Lower lobe of right lung (tissue), 2 donors: Measurements from ENCODE around the gene ZMIZ1. TPM values are rescaled to one million over a fixed set of nuclear protein-coding genes. Genes with fewer than 3 reads are reported as not detected.

ENCODE experiments used
- ATAC-seq, 2 donors: fragments of 200-7000 bp; cut with Tn5 transposase; one replicate each; pipeline ENCODE4 v1.9.1; 2020 to 2022; ENCODE audit warnings: mild to moderate bottlenecking in 2 of 2, moderate library complexity in 2 of 2
- DNase-seq: peaks from one replicate; pipeline ENCODE4 v3.0.0-alpha.2; 2020
- H3K27ac ChIP-seq: fragments of 200-600 bp; one replicate; pipeline ENCODE4 v1.8.0; 2022
- H3K27me3 ChIP-seq: fragments of 200-600 bp; one replicate; pipeline ENCODE4 v1.8.0; 2022; ENCODE audit warnings: low read depth
- H3K36me3 ChIP-seq: fragments of 200-600 bp; one replicate; pipeline ENCODE4 v1.8.0; 2022; ENCODE audit warnings: mild to moderate bottlenecking
- H3K4me1 ChIP-seq: fragments of 200-600 bp; one replicate; pipeline ENCODE4 v1.8.0; 2022
- H3K4me3 ChIP-seq: fragments of 200-600 bp; one replicate; pipeline ENCODE4 v1.8.0; 2022; ENCODE audit warnings: mild to moderate bottlenecking
- H3K9me3 ChIP-seq: fragments of 200-600 bp; one replicate; pipeline ENCODE4 v1.8.0; 2022
- intact Hi-C: fragments of 100-400 bp; cut with DNase I; formaldehyde crosslinking; loops from one replicate; pipeline ENCODE4 v1.11.0; 2022
- total RNA-seq: library from RNA; stranded (reverse); fragmentation: NEBNext Ultra II Directional; extraction: Animal tissue kit (Norgen Biotek cat#: 25700); gene quantifications from one replicate; pipeline ENCODE4 v1.2.1, GENCODE V29; 2021
- TF ChIP-seq, protein P1 (sequence below): fragments of 200-600 bp; IDR thresholded peaks from one replicate; pipeline ENCODE4 v1.8.0; 2022; ENCODE audit warnings: antibody characterized with exemption, mild to moderate bottlenecking
- donor health status: DM: no; HTN: yes; CAD: no; lungs with severe emphysema.

Gene ZMIZ1
- total RNA-seq, 1 donor from 2014 or later: 102 TPM

DNA sequence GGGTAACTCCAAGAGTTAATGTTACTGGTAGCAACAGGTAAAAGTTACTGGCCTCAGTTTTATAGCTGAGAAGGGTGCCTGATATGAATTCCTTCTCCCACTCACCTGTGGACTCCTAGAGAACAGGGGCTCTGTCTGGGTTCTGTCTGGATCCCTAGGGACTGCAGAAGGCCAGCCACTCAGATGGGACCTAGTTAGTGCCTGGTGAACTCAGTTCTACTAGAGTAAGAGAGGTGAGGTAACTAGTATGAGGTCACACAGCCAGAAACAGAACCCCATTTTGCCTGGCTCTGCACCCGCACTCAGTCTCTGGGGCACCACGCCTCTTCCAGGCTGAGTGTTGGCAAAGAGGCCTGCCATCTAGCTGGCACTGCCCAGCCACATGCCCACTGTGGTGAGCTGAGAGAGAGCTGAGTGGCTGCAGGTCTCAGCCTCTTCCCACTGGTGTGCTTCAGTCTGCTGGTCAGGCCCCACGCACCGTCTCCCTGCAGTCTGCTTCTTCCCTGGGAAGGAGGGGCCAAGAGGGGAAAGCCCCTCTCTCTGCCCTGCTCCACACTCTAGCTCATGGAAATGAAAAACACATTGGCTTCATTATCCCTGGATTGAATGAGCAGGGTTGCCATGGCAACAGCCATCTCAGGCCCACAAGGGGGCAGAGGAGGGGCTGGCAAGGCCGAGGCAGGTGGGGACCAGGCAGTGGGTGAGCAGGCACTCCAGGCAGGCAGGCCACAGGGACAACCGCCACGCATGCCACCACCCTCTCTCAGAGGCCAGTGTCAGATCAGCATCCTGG is 110.6 kb downstream of the ZMIZ1 start:
- TF ChIP-seq, protein P1, sequence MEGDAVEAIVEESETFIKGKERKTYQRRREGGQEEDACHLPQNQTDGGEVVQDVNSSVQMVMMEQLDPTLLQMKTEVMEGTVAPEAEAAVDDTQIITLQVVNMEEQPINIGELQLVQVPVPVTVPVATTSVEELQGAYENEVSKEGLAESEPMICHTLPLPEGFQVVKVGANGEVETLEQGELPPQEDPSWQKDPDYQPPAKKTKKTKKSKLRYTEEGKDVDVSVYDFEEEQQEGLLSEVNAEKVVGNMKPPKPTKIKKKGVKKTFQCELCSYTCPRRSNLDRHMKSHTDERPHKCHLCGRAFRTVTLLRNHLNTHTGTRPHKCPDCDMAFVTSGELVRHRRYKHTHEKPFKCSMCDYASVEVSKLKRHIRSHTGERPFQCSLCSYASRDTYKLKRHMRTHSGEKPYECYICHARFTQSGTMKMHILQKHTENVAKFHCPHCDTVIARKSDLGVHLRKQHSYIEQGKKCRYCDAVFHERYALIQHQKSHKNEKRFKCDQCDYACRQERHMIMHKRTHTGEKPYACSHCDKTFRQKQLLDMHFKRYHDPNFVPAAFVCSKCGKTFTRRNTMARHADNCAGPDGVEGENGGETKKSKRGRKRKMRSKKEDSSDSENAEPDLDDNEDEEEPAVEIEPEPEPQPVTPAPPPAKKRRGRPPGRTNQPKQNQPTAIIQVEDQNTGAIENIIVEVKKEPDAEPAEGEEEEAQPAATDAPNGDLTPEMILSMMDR: no peak
- no peak for ATAC-seq
- Histone ChIP-seq H3K27ac (peak overlapping the region; percentile 66), H3K27me3 (no peaks in the 10 kb centered on the region), H3K4me1 (peaks cover 95% of the 10 kb centered on the region), H3K9me3 (no peaks in the 10 kb centered on the region), H3K4me3 (no peak overlapping the region), H3K36me3 (peaks cover 16% of the 10 kb centered on the region)
- intact Hi-C loops: no loop called here
- no peak for DNase-seq

DNA sequence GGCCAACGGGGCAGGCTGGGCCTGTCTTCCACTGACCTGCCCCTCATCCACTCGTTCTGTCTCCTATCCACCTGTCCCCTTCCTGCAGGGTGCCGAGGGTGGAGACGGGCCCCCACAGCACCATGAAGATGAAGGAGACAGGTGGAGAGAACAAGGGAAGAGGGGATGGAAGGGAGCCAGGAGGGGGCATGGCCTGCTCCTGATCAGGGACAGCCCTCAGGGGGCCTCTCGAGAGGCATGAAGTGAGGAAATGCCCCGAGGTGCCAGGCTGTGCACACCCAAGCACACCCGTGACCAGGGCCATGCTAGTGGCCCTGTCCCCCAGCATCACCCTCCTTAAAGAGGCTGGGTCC is 111.2 kb downstream of the ZMIZ1 start:
- H3K27ac ChIP-seq: peak overlapping the region; percentile 66
- no peak for ATAC-seq
- no peak for DNase-seq
- intact Hi-C loops: no loop called here
- peaks cover 98% of the 10 kb centered on the region for H3K4me1 ChIP-seq
- no peaks in the 10 kb centered on the region for H3K9me3 ChIP-seq
- H3K36me3 ChIP-seq: peaks cover 14% of the 10 kb centered on the region
- TF ChIP-seq, protein P1: no peak
- no peak overlapping the region for H3K4me3 ChIP-seq
- no peaks in the 10 kb centered on the region for H3K27me3 ChIP-seq

DNA sequence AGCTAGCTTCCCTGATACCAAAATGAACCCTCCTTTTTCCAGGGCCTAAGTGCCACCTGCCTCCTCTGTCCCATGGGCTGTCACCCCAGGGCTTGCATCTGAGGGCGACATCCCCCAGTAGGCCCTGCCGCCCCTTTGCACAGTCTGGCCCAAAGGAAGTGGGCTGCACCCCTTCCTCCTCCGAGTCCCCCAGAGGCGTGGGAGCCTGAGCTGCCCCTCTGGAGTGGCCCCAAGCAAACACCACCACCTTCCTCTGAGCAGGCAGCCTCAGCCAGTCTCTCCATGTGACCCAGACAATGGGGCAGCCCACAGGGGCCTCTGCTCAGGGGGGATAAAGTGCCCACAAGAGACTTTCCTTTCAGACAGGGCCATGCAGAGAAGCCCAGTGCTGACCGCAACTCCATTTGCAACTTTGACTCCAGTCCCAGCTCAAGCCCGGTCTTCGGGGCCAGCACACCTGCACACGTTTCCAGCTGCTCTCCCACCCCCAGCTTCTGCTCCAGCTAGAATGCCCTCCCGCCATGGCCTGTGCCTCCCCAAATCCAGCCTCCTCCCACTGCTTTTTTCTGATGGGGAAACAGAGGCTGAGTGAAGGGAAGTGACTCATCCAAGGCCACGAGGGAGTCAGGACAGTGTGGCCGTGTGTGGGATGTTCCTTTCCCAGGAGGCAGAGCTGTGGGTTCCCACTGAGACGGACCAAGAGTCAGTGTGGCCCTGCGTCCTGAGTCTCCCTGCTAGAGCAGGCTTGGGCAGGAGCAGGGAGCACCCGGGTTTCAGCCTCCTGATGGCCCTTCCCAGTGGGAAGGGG is 111.9 kb downstream of the ZMIZ1 start:
- ATAC-seq: peak in 1 of 2 donors; percentile 43
- Histone ChIP-seq H3K4me1 (peaks cover 100% of the 10 kb centered on the region), H3K9me3 (no peaks in the 10 kb centered on the region), H3K27me3 (no peaks in the 10 kb centered on the region), H3K36me3 (peaks cover 14% of the 10 kb centered on the region), H3K27ac (peak overlapping the region; percentile 66), H3K4me3 (no peak overlapping the region)
- intact Hi-C loops: no loop called here
- TF ChIP-seq, protein P1: no peak
- no peak for DNase-seq

DNA sequence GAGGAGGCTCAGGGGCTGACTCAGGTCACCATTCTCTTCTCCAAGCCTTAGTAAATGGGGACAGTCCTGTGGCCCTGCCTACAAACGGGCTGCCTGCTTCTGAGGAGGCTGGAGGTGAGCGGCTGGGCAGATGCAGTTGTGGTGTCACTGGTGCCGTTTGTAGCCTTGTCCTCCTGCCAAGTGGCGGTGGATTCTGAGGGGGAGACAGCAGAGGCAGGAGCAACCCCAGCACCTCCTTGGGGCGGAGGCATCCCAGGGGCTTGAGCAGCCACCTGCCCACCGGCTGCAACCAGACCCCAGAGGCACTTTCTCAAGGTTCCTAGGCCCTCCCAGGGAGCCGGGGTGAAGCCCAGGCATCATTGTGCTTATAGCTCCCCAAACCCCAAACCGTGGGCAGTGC is 112.5 kb downstream of the ZMIZ1 start:
- TF ChIP-seq, protein P1: no peak
- DNase-seq: no peak
- no peak for ATAC-seq
- Histone ChIP-seq H3K27me3 (no peaks in the 10 kb centered on the region), H3K4me3 (no peak overlapping the region), H3K9me3 (no peaks in the 10 kb centered on the region), H3K4me1 (peaks cover 100% of the 10 kb centered on the region), H3K36me3 (peaks cover 14% of the 10 kb centered on the region), H3K27ac (peak overlapping the region; percentile 66)
- intact Hi-C loops: no loop called here

GRCh38 chr10:79181698-79182521 is 113.1 kb downstream of the ZMIZ1 start:
- Histone ChIP-seq H3K27me3 (no peaks in the 10 kb centered on the region), H3K36me3 (peaks cover 18% of the 10 kb centered on the region), H3K4me3 (no peak overlapping the region), H3K4me1 (peaks cover 100% of the 10 kb centered on the region), H3K9me3 (no peaks in the 10 kb centered on the region), H3K27ac (peak overlapping the region; percentile 66)
- TF ChIP-seq, protein P1: no peak
- intact Hi-C loops: no loop called here
- ATAC-seq (no peak), DNase-seq (no peak)
